ENCODE results near the gene ATP6V1A. TPM values are rescaled to one million over a fixed set of nuclear protein-coding genes. Genes with fewer than 3 reads are reported as not detected.

Gene ATP6V1A
- 16.7 TPM for polyA plus RNA-seq (ENCODE audit: insufficient read length)

- DNase-seq (ENCODE audit: low read depth) = peak; percentile 94
Measured at GRCh38 chr3:113746548-113747282, at the start of gene ATP6V1A. ATP6V1A (plus strand) TSS chr3:113747035; CDS start chr3:113778754, 31,719 bp downstream.

GRCh38 chr3:113697500-113698090 lies 49.2 kb upstream of the ATP6V1A start:
- DNase-seq (ENCODE audit: low read depth) = no peak

GRCh38 chr3:113698213-113698742 lies 48.6 kb upstream of the ATP6V1A start:
- DNase-seq (ENCODE audit: low read depth) = no peak

GRCh38 chr3:113698956-113699355 lies 47.9 kb upstream of the ATP6V1A start:
- DNase-seq (ENCODE audit: low read depth) = no peak

- no peak for DNase-seq (ENCODE audit: low read depth)
Measured at GRCh38 chr3:113707835-113708234, 39.0 kb upstream of the ATP6V1A start.

- DNase-seq (ENCODE audit: low read depth) = no peak
Measured at GRCh38 chr3:113712129-113712528, 34.7 kb upstream of the ATP6V1A start.

GRCh38 chr3:113714702-113715101 lies 32.1 kb upstream of the ATP6V1A start:
- no peak for DNase-seq (ENCODE audit: low read depth)

GRCh38 chr3:113717308-113717707 lies 29.5 kb upstream of the ATP6V1A start:
- no peak for DNase-seq (ENCODE audit: low read depth)

- no peak for DNase-seq (ENCODE audit: low read depth)
Measured at GRCh38 chr3:113717818-113718217, 29.0 kb upstream of the ATP6V1A start.

GRCh38 chr3:113719294-113719693 lies 27.5 kb upstream of the ATP6V1A start:
- no peak for DNase-seq (ENCODE audit: low read depth)

- no peak for DNase-seq (ENCODE audit: low read depth)
Measured at GRCh38 chr3:113719758-113720157, 27.1 kb upstream of the ATP6V1A start.

GRCh38 chr3:113721636-113722035 lies 25.2 kb upstream of the ATP6V1A start:
- DNase-seq (ENCODE audit: low read depth) = no peak

GRCh38 chr3:113728661-113729060 lies 18.2 kb upstream of the ATP6V1A start:
- DNase-seq (ENCODE audit: low read depth) = no peak

- no peak for DNase-seq (ENCODE audit: low read depth)
Measured at GRCh38 chr3:113730550-113730949, 16.3 kb upstream of the ATP6V1A start.

GRCh38 chr3:113731694-113732093 lies 15.1 kb upstream of the ATP6V1A start:
- DNase-seq (ENCODE audit: low read depth) = no peak

GRCh38 chr3:113736548-113737089 lies 10.2 kb upstream of the ATP6V1A start:
- DNase-seq (ENCODE audit: low read depth) = no peak

GRCh38 chr3:113741086-113741485 lies 5.7 kb upstream of the ATP6V1A start:
- no peak for DNase-seq (ENCODE audit: low read depth)

GRCh38 chr3:113741620-113742019 lies 5.2 kb upstream of the ATP6V1A start:
- no peak for DNase-seq (ENCODE audit: low read depth)

- no peak for DNase-seq (ENCODE audit: low read depth)
Measured at GRCh38 chr3:113743006-113743630, 3.7 kb upstream of the ATP6V1A start.

GRCh38 chr3:113744941-113745755 lies 1.7 kb upstream of the ATP6V1A start:
- peak; percentile 89 for DNase-seq (ENCODE audit: low read depth)

GRCh38 chr3:113745756-113746547 lies 883 bp upstream of the ATP6V1A start, which contains the start of gene NAA50:
NAA50 (minus strand) TSS chr3:113746249; CDS start chr3:113745949, 300 bp downstream.
- peak; percentile 89 for DNase-seq (ENCODE audit: low read depth)

Data from forelimb muscle (tissue), 1 donor.